ENCODE measurements around the gene MPDZ. TPM values are rescaled to one million over a fixed set of nuclear protein-coding genes. Genes with fewer than 3 reads are reported as not detected.

The MPDZ gene
- polyA plus RNA-seq, 1 donor (not counting 4 experiments of a cell fraction or from before 2014, with no cell fraction given): 9.0 TPM

- dilution Hi-C loops (cut with MboI; ENCODE audit: extremely low pct_ligation_motif_present, low sequenced_read_pairs): no loop called here
- no peaks in the 10 kb centered on the region for H3K36me3 ChIP-seq (ENCODE audit: control insufficient read depth in 2 of 2, extremely low read depth in 1 of 2, insufficient read depth in 2 of 2, low read length in 2 of 2)
- H3K27me3 ChIP-seq (ENCODE audit: control insufficient read depth, extremely low read depth, insufficient read depth, low read length): no peaks in the 10 kb centered on the region
- no peak overlapping the region for H3K4me2 ChIP-seq (ENCODE audit: control insufficient read depth, extremely low read depth, insufficient read depth, low read depth, low read length)
- H3K9me1 ChIP-seq (ENCODE audit: control insufficient read depth, extremely low read depth, insufficient read depth, low read length): no peaks in the 10 kb centered on the region
- no peak overlapping the region for H3K27ac ChIP-seq (ENCODE audit: control insufficient read depth, insufficient read depth, low read length)
- no peak overlapping the region for H3K9ac ChIP-seq (ENCODE audit: control insufficient read depth, extremely low read depth, insufficient read depth, low read length)
- no peak overlapping the region for H2AFZ ChIP-seq (ENCODE audit: control insufficient read depth, low read length)
- no peaks in the 10 kb centered on the region for H3K79me2 ChIP-seq (ENCODE audit: control insufficient read depth, insufficient read depth, low read length)
- H3K9me3 ChIP-seq (ENCODE audit: control insufficient read depth, low read depth, low read length): no peaks in the 10 kb centered on the region
- peaks cover 3% of the 10 kb centered on the region for H3K4me1 ChIP-seq (ENCODE audit: control insufficient read depth, extremely low read depth, insufficient read depth, low read length)
- no peak overlapping the region for H3K4me3 ChIP-seq (ENCODE audit: control insufficient read depth in 2 of 3, extremely low read depth in 1 of 3, insufficient read depth in 2 of 3, low read depth in 1 of 3, low read length in 3 of 3)
- DNase-seq (ENCODE audit: low read depth, low spot score) (no peak), FAIRE-seq (no peak)
- H4K20me1 ChIP-seq (ENCODE audit: control insufficient read depth, extremely low read depth, insufficient read depth, low read length): no peaks in the 10 kb centered on the region
- TF ChIP-seq CTCF (optimal IDR thresholded peaks at IDR 0.05 in 1 of 3, IDR thresholded peaks at IDR 0.05 in 1 of 3, conservative IDR thresholded peaks at IDR 0.05 in 1 of 3; ENCODE audit: extremely low read depth in 1 of 3, insufficient read depth in 2 of 3, low read length in 3 of 3): no peak
- TF ChIP-seq EZH2 (IDR thresholded peaks at IDR 0.05; ENCODE audit: low read length): no peak
Observed at GRCh38 chr9:13282998-13283397, 3.5 kb upstream of the MPDZ start.

- Histone ChIP-seq H3K27ac (ENCODE audit: control insufficient read depth, insufficient read depth, low read length) (no peak overlapping the region), H3K79me2 (ENCODE audit: control insufficient read depth, insufficient read depth, low read length) (no peaks in the 10 kb centered on the region), H3K27me3 (ENCODE audit: control insufficient read depth, extremely low read depth, insufficient read depth, low read length) (no peaks in the 10 kb centered on the region), H2AFZ (ENCODE audit: control insufficient read depth, low read length) (no peak overlapping the region), H4K20me1 (ENCODE audit: control insufficient read depth, extremely low read depth, insufficient read depth, low read length) (no peaks in the 10 kb centered on the region), H3K4me3 (ENCODE audit: control insufficient read depth in 2 of 3, extremely low read depth in 1 of 3, insufficient read depth in 2 of 3, low read depth in 1 of 3, low read length in 3 of 3) (no peak overlapping the region), H3K4me1 (ENCODE audit: control insufficient read depth, extremely low read depth, insufficient read depth, low read length) (peaks cover 3% of the 10 kb centered on the region), H3K9me3 (ENCODE audit: control insufficient read depth, low read depth, low read length) (no peaks in the 10 kb centered on the region), H3K4me2 (ENCODE audit: control insufficient read depth, extremely low read depth, insufficient read depth, low read depth, low read length) (no peak overlapping the region), H3K36me3 (ENCODE audit: control insufficient read depth in 2 of 2, extremely low read depth in 1 of 2, insufficient read depth in 2 of 2, low read length in 2 of 2) (no peaks in the 10 kb centered on the region), H3K9me1 (ENCODE audit: control insufficient read depth, extremely low read depth, insufficient read depth, low read length) (no peaks in the 10 kb centered on the region), H3K9ac (ENCODE audit: control insufficient read depth, extremely low read depth, insufficient read depth, low read length) (no peak overlapping the region)
- FAIRE-seq (no peak), DNase-seq (ENCODE audit: low read depth, low spot score) (no peak)
- dilution Hi-C loops (cut with MboI; ENCODE audit: extremely low pct_ligation_motif_present, low sequenced_read_pairs): no loop called here
- TF ChIP-seq CTCF (optimal IDR thresholded peaks at IDR 0.05 in 1 of 3, IDR thresholded peaks at IDR 0.05 in 1 of 3, conservative IDR thresholded peaks at IDR 0.05 in 1 of 3; ENCODE audit: extremely low read depth in 1 of 3, insufficient read depth in 2 of 3, low read length in 3 of 3) (no peak), EZH2 (IDR thresholded peaks at IDR 0.05; ENCODE audit: low read length) (no peak)
Observed at GRCh38 chr9:13281356-13282016, 2.0 kb upstream of the MPDZ start.

All from keratinocyte (primary cell).